Body of pancreas (tissue), 4 donors: ENCODE results near the gene RBMX.

Experiments used
- CTCF ChIP-seq, 7 experiments: fragments of 450-650 bp in 4 of 7; fragments of 200-600 bp in 3 of 7; sonication (generic) in 3 of 7; IDR thresholded peaks; one replicate each; pipeline ENCODE4 v1.5.1; 2016 to 2019; ENCODE audit warnings: antibody characterized with exemption in 7 of 7
- POLR2A ChIP-seq, 3 donors: fragments of 450-650 bp; IDR thresholded peaks; one replicate each; pipeline ENCODE4 v1.6.1; 2016; ENCODE audit warnings: antibody characterized with exemption in 3 of 3, mild to moderate bottlenecking in 2 of 3

- TF ChIP-seq CTCF (IDR thresholded peaks at IDR 0.05): no peak
- TF ChIP-seq POLR2A (IDR thresholded peaks at IDR 0.05): peak; percentile 93 to 99 (median 99)
These were observed at the start of gene RBMX for GRCh38 chrX:136880452-136881013.
